ENCODE measurements around the gene CXorf51A.
"Not testable (repeated sequence)": the region's sequence is repeated elsewhere in the genome, so short reads cannot be mapped to it uniquely, and the experiment has no call there.

Gene CXorf51A

GRCh38 chrX:146814644-146815043, at the start of gene CXorf51A:
TSS of gene CXorf51A (minus strand) at chrX:146814744. CDS start at chrX:146814723, 21 bp downstream.
- not testable (repeated sequence) for DNase-seq

GRCh38 chrX:146863566-146863965, 49.0 kb upstream of the CXorf51A start:
- DNase-seq = peak; percentile 0

GRCh38 chrX:146854281-146854680, 39.7 kb upstream of the CXorf51A start:
- DNase-seq = no peak

- no peak for DNase-seq
Observed at GRCh38 chrX:146831994-146832393, 17.4 kb upstream of the CXorf51A start.

GRCh38 chrX:146809471-146809870, 5.1 kb downstream of the CXorf51A start, which contains the start of gene CXorf51B:
TSS of gene CXorf51B (plus strand) at chrX:146809771. CDS start at chrX:146809792, 21 bp downstream.
- not testable (repeated sequence) for DNase-seq
